NCI-H1105 treated with DMSO at 0.1 percent for 48 hours (cell line): ENCODE results near the gene TMEM242.
"Not testable (repeated sequence)": the region's sequence is repeated elsewhere in the genome, so short reads cannot be mapped to it uniquely, and the experiment has no call there.

Source experiments
- DNase-seq: peaks from one replicate; lab custom pipeline; 2025; lab: John Stamatoyannopoulos, UW

Gene TMEM242

GRCh38 chr6:157323255-157323965, at the start of gene TMEM242:
TSS of gene TMEM242 (minus strand) at chr6:157323519. CDS start at chr6:157323499, 20 bp downstream.
- DNase-seq = no peak

- DNase-seq = no peak
Measured at GRCh38 chr6:157372501-157373280, 49.4 kb upstream of the TMEM242 start.

GRCh38 chr6:157370755-157371154, 47.4 kb upstream of the TMEM242 start:
- DNase-seq = no peak

GRCh38 chr6:157368359-157369049, 45.2 kb upstream of the TMEM242 start:
- DNase-seq = no peak

- no peak for DNase-seq
Measured at GRCh38 chr6:157366648-157367047, 43.3 kb upstream of the TMEM242 start.

GRCh38 chr6:157364705-157365104, 41.4 kb upstream of the TMEM242 start:
- DNase-seq = no peak

- no peak for DNase-seq
Measured at GRCh38 chr6:157361886-157362285, 38.6 kb upstream of the TMEM242 start.

- no peak for DNase-seq
Measured at GRCh38 chr6:157358287-157358686, 35.0 kb upstream of the TMEM242 start.

GRCh38 chr6:157346373-157346772, 23.1 kb upstream of the TMEM242 start:
- DNase-seq = no peak

GRCh38 chr6:157343732-157344131, 20.4 kb upstream of the TMEM242 start:
- DNase-seq = no peak

- DNase-seq = no peak
Measured at GRCh38 chr6:157339432-157339831, 16.1 kb upstream of the TMEM242 start.

- no peak for DNase-seq
Measured at GRCh38 chr6:157337751-157338150, 14.4 kb upstream of the TMEM242 start.

GRCh38 chr6:157337276-157337675, 14.0 kb upstream of the TMEM242 start:
- DNase-seq = not testable (repeated sequence)

- no peak for DNase-seq
Measured at GRCh38 chr6:157335829-157336228, 12.5 kb upstream of the TMEM242 start.

- no peak for DNase-seq
Measured at GRCh38 chr6:157333956-157334355, 10.6 kb upstream of the TMEM242 start.

GRCh38 chr6:157333537-157333936, 10.2 kb upstream of the TMEM242 start:
- DNase-seq = no peak

- no peak for DNase-seq
Measured at GRCh38 chr6:157332813-157333212, 9.5 kb upstream of the TMEM242 start.

GRCh38 chr6:157330831-157331230, 7.5 kb upstream of the TMEM242 start:
- no peak for DNase-seq

- no peak for DNase-seq
Measured at GRCh38 chr6:157329829-157330228, 6.5 kb upstream of the TMEM242 start.

- no peak for DNase-seq
Measured at GRCh38 chr6:157328108-157328692, 4.9 kb upstream of the TMEM242 start.

- DNase-seq = no peak
Measured at GRCh38 chr6:157326979-157327378, 3.7 kb upstream of the TMEM242 start.

GRCh38 chr6:157325069-157325805, 1.9 kb upstream of the TMEM242 start:
- DNase-seq = no peak
